Type B pancreatic cell (in vitro differentiated cells): ENCODE measurements around the gene DHX8. TPM values are rescaled to one million over a fixed set of nuclear protein-coding genes. Genes with fewer than 3 reads are reported as not detected.

Experiments used
- DNase-seq: peaks from one replicate; pipeline ENCODE4 v3.0.0; 2021; ENCODE audit warnings: mixed read lengths; ENCODE audit not compliant: unreplicated experiment; ENCODE audit errors: extremely low spot score
- H3K27ac Mint-ChIP-seq: 2 replicates; pipeline ENCODE4 v1.8.0; 2021; ENCODE audit warnings: mild to moderate bottlenecking, mixed read lengths
- H3K27me3 Mint-ChIP-seq: 2 replicates; pipeline ENCODE4 v1.8.0; 2021; ENCODE audit warnings: mixed read lengths
- H3K36me3 Mint-ChIP-seq: 2 replicates; pipeline ENCODE4 v1.8.0; 2021; ENCODE audit warnings: mixed read lengths
- H3K4me1 Mint-ChIP-seq: one replicate; pipeline ENCODE4 v1.8.0; 2021; ENCODE audit warnings: mixed read lengths; ENCODE audit not compliant: unreplicated experiment
- H3K4me3 Mint-ChIP-seq: 2 replicates; pipeline ENCODE4 v1.8.0; 2021; ENCODE audit warnings: mild to moderate bottlenecking, mixed read lengths
- H3K9me3 Mint-ChIP-seq: 2 replicates; pipeline ENCODE4 v1.8.0; 2021; ENCODE audit warnings: mixed read lengths
- total RNA-seq: library from RNA; stranded (reverse); gene quantifications from 2 replicates; pipeline ENCODE4 v1.2.1, GENCODE V29; 2021; ENCODE audit warnings: low replicate concordance
- TF ChIP-seq, protein P1 (sequence below): fragments of 200-600 bp; sonication (generic); conservative IDR thresholded peaks from 2 replicates; pipeline ENCODE4 v1.5.0; 2021; ENCODE audit warnings: antibody characterized with exemption, mild to moderate bottlenecking

The DHX8 gene
- total RNA-seq, 1 donor from 2014 or later = 56.8 TPM

GRCh38 chr17:43532581-43532980 is 48.8 kb downstream of the DHX8 start:
- H3K9me3 Mint-ChIP-seq = no peaks in the 10 kb centered on the region
- H3K27ac Mint-ChIP-seq = no peak overlapping the region
- H3K4me1 Mint-ChIP-seq = peaks cover 26% of the 10 kb centered on the region
- no peaks in the 10 kb centered on the region for H3K27me3 Mint-ChIP-seq
- DNase-seq = no peak
- H3K36me3 Mint-ChIP-seq = peaks cover 4% of the 10 kb centered on the region
- TF ChIP-seq, protein P1, sequence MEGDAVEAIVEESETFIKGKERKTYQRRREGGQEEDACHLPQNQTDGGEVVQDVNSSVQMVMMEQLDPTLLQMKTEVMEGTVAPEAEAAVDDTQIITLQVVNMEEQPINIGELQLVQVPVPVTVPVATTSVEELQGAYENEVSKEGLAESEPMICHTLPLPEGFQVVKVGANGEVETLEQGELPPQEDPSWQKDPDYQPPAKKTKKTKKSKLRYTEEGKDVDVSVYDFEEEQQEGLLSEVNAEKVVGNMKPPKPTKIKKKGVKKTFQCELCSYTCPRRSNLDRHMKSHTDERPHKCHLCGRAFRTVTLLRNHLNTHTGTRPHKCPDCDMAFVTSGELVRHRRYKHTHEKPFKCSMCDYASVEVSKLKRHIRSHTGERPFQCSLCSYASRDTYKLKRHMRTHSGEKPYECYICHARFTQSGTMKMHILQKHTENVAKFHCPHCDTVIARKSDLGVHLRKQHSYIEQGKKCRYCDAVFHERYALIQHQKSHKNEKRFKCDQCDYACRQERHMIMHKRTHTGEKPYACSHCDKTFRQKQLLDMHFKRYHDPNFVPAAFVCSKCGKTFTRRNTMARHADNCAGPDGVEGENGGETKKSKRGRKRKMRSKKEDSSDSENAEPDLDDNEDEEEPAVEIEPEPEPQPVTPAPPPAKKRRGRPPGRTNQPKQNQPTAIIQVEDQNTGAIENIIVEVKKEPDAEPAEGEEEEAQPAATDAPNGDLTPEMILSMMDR = no peak
- no peak overlapping the region for H3K4me3 Mint-ChIP-seq

GRCh38 chr17:43533699-43534098 is 49.9 kb downstream of the DHX8 start:
- TF ChIP-seq, protein P1 = no peak
- Mint-ChIP-seq H3K27me3 (no peaks in the 10 kb centered on the region), H3K9me3 (no peaks in the 10 kb centered on the region), H3K27ac (no peak overlapping the region), H3K36me3 (peaks cover 4% of the 10 kb centered on the region), H3K4me3 (no peak overlapping the region), H3K4me1 (peaks cover 26% of the 10 kb centered on the region)
- DNase-seq = no peak

DNA sequence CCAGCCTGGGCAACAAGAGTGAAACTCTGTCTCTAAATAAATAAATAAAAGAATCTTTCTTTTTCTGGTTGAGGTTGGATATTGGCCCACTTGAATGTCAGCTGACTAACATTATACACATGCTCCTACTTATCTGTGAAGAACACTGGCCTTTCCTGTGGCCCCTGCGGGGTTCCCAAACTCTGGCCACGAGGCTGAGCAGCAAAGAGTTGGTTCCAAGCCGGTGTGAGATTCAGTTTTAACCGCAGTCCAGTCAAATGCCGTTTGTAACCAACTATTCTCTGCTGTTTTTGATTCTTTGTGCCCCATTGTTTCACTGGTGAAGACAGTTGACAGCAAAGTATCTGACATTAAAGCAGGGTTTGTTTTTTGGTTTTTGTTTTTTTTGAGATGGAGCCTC is 51.1 kb downstream of the DHX8 start:
- no peaks in the 10 kb centered on the region for H3K9me3 Mint-ChIP-seq
- H3K4me3 Mint-ChIP-seq = no peak overlapping the region
- TF ChIP-seq, protein P1 = no peak
- H3K4me1 Mint-ChIP-seq = peaks cover 26% of the 10 kb centered on the region
- no peak for DNase-seq
- peaks cover 2% of the 10 kb centered on the region for H3K27me3 Mint-ChIP-seq
- no peak overlapping the region for H3K27ac Mint-ChIP-seq
- no peaks in the 10 kb centered on the region for H3K36me3 Mint-ChIP-seq

DNA sequence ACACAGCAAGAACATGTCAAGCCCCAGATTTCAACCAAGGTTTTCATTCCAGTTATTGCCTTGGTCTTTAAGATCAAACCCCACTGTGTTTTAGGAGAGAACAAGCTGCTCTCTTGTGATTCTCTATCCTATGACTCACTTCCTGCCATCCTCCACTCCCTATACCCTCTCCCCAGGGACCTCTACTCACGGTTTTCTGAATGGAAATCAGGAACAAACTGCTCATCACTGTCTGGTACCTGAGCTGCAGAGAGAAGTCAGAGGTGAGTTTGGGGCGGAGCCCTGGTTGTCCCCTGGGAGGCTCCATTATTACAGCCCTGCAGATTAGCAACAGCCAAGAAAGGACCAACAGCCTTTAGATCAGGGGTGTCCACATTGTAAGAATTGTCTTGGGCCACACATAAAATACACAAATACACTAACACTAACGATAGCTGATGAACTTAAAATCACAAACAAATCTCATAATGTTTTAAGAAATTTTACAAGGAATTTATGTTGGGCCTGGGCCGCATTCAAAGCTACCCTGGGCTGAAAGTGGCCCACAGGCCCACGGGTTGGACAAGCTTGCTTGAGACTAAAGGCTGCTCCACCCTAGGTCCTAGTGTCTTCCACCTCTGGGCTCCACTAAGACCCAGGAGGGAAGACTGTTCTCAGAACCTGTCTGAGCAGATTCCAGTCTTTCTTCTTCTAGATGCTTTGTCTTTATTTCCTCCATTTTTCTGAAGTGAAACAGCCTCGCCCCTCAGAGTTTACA is 52.6 kb downstream of the DHX8 start:
- no peak for DNase-seq
- TF ChIP-seq, protein P1 = no peak
- no peaks in the 10 kb centered on the region for H3K36me3 Mint-ChIP-seq
- no peaks in the 10 kb centered on the region for H3K9me3 Mint-ChIP-seq
- H3K4me3 Mint-ChIP-seq = peak overlapping the region; percentile 40
- peaks cover 7% of the 10 kb centered on the region for H3K27me3 Mint-ChIP-seq
- peak overlapping the region; percentile 94 for H3K27ac Mint-ChIP-seq
- peaks cover 17% of the 10 kb centered on the region for H3K4me1 Mint-ChIP-seq

- DNase-seq = no peak
- H3K9me3 Mint-ChIP-seq = no peaks in the 10 kb centered on the region
- H3K27me3 Mint-ChIP-seq = peaks cover 40% of the 10 kb centered on the region
- TF ChIP-seq, protein P1 = no peak
- peaks cover 4% of the 10 kb centered on the region for H3K36me3 Mint-ChIP-seq
- H3K27ac Mint-ChIP-seq = peak overlapping the region; percentile 37
- H3K4me1 Mint-ChIP-seq = peaks cover 39% of the 10 kb centered on the region
- H3K4me3 Mint-ChIP-seq = no peak overlapping the region
Observed at GRCh38 chr17:43540821-43541674, 57.3 kb downstream of the DHX8 start.
